Duodenal mucosa (tissue), 2 donors: ENCODE results near the gene FGFR3.
"Not testable (repeated sequence)": the region's sequence is repeated elsewhere in the genome, so short reads cannot be mapped to it uniquely, and the experiment has no call there.

Experiments
- H3K27ac ChIP-seq: one replicate; pipeline ENCODE4 v1.7.0; 2013; ENCODE audit warnings: low read depth, low read length
- H3K27me3 ChIP-seq, 2 donors: one replicate each; pipeline ENCODE4 v1.7.0; 2013; ENCODE audit warnings: low read length in 2 of 2, control low read depth in 1 of 2; ENCODE audit not compliant: insufficient read depth in 2 of 2, control insufficient read depth in 1 of 2
- H3K36me3 ChIP-seq, 2 donors: one replicate each; pipeline ENCODE4 v1.7.0; 2013; ENCODE audit warnings: low read length in 2 of 2, control low read depth in 1 of 2; ENCODE audit not compliant: insufficient read depth in 2 of 2, control insufficient read depth in 1 of 2
- H3K4me1 ChIP-seq, 2 donors: one replicate each; pipeline ENCODE4 v1.7.0; 2013; ENCODE audit warnings: low read length in 2 of 2, control low read depth in 1 of 2; ENCODE audit not compliant: insufficient read depth in 2 of 2, control insufficient read depth in 1 of 2
- H3K4me3 ChIP-seq, 2 donors: one replicate each; pipeline ENCODE4 v1.7.0; 2013; ENCODE audit warnings: low read length in 2 of 2, low read depth in 1 of 2
- H3K9ac ChIP-seq, 2 donors: one replicate each; pipeline ENCODE4 v1.7.0; 2013; ENCODE audit warnings: low read length in 2 of 2, low read depth in 1 of 2
- H3K9me3 ChIP-seq, 2 donors: one replicate each; pipeline ENCODE4 v1.7.0; 2013; ENCODE audit warnings: low read length in 2 of 2, control low read depth in 1 of 2; ENCODE audit not compliant: control insufficient read depth in 1 of 2

Gene FGFR3

GRCh38 chr4:1830642-1831228 is 37.6 kb downstream of the FGFR3 start:
- Histone ChIP-seq H3K36me3 (peaks cover 30 to 75% of the 10 kb centered on the region in 2 donors), H3K27ac (no peak overlapping the region), H3K9me3 (no peaks in the 10 kb centered on the region), H3K4me3 (no peak overlapping the region), H3K27me3 (no peaks in the 10 kb centered on the region), H3K4me1 (no peaks in the 10 kb centered on the region), H3K9ac (no peak overlapping the region)

- H3K27me3 ChIP-seq: no peaks in the 10 kb centered on the region
Measured at GRCh38 chr4:1831331-1831730, 38.2 kb downstream of the FGFR3 start.

GRCh38 chr4:1832690-1833089 is 39.6 kb downstream of the FGFR3 start:
- Histone ChIP-seq H3K27ac (no peak overlapping the region), H3K36me3 (peaks cover 26 to 75% of the 10 kb centered on the region in 2 donors), H3K4me3 (no peak overlapping the region), H3K27me3 (no peaks in the 10 kb centered on the region), H3K9ac (no peak overlapping the region), H3K4me1 (no peaks in the 10 kb centered on the region), H3K9me3 (no peaks in the 10 kb centered on the region)

More at GRCh38 chr4:1831331-1831730, 38.2 kb downstream of the FGFR3 start:
- Histone ChIP-seq H3K4me1 (no peaks in the 10 kb centered on the region), H3K9ac (no peak overlapping the region), H3K9me3 (no peaks in the 10 kb centered on the region), H3K27ac (no peak overlapping the region), H3K4me3 (no peak overlapping the region), H3K36me3 (peaks cover 25 to 74% of the 10 kb centered on the region in 2 donors)

GRCh38 chr4:1833307-1834046 is 40.4 kb downstream of the FGFR3 start:
- Histone ChIP-seq H3K36me3 (peaks cover 26 to 77% of the 10 kb centered on the region in 2 donors), H3K9me3 (no peaks in the 10 kb centered on the region), H3K27me3 (no peaks in the 10 kb centered on the region), H3K4me3 (no peak overlapping the region), H3K27ac (no peak overlapping the region), H3K9ac (no peak overlapping the region), H3K4me1 (no peaks in the 10 kb centered on the region)

- Histone ChIP-seq H3K9ac (no peak overlapping the region), H3K27me3 (no peaks in the 10 kb centered on the region), H3K9me3 (no peaks in the 10 kb centered on the region), H3K36me3 (peaks cover 28 to 85% of the 10 kb centered on the region in 2 donors), H3K27ac (no peak overlapping the region), H3K4me3 (no peak overlapping the region), H3K4me1 (no peaks in the 10 kb centered on the region)
Measured at GRCh38 chr4:1834047-1834775, 41.1 kb downstream of the FGFR3 start.

GRCh38 chr4:1835836-1836235 is 42.7 kb downstream of the FGFR3 start:
- H3K27ac ChIP-seq, H3K27me3 ChIP-seq, H3K4me3 ChIP-seq, H3K4me1 ChIP-seq, H3K9me3 ChIP-seq, H3K9ac ChIP-seq: not testable (repeated sequence)
- H3K36me3 ChIP-seq: peaks cover 38 to 82% of the 10 kb centered on the region in 2 donors

- peaks cover 39 to 82% of the 10 kb centered on the region in 2 donors for H3K36me3 ChIP-seq
- H3K4me3 ChIP-seq: no peak overlapping the region
- no peak overlapping the region for H3K9ac ChIP-seq
- H3K4me1 ChIP-seq: no peaks in the 10 kb centered on the region
- no peaks in the 10 kb centered on the region for H3K9me3 ChIP-seq
- no peak overlapping the region for H3K27ac ChIP-seq
- no peaks in the 10 kb centered on the region for H3K27me3 ChIP-seq
Measured at GRCh38 chr4:1836650-1837049, 43.6 kb downstream of the FGFR3 start.

- H3K27ac ChIP-seq: no peak overlapping the region
- H3K4me1 ChIP-seq: no peaks in the 10 kb centered on the region
- peaks cover 37 to 83% of the 10 kb centered on the region in 2 donors for H3K36me3 ChIP-seq
- H3K4me3 ChIP-seq: no peak overlapping the region
- no peak overlapping the region for H3K9ac ChIP-seq
- H3K9me3 ChIP-seq: no peaks in the 10 kb centered on the region
- no peaks in the 10 kb centered on the region for H3K27me3 ChIP-seq
Measured at GRCh38 chr4:1837069-1837468, 44.0 kb downstream of the FGFR3 start.

GRCh38 chr4:1839282-1839681 is 46.2 kb downstream of the FGFR3 start:
- no peak overlapping the region for H3K4me3 ChIP-seq
- H3K4me1 ChIP-seq: no peaks in the 10 kb centered on the region
- H3K27ac ChIP-seq: no peak overlapping the region
- peaks cover 43 to 81% of the 10 kb centered on the region in 2 donors for H3K36me3 ChIP-seq
- H3K27me3 ChIP-seq: no peaks in the 10 kb centered on the region
- no peak overlapping the region for H3K9ac ChIP-seq
- H3K9me3 ChIP-seq: no peaks in the 10 kb centered on the region

GRCh38 chr4:1841201-1841886 is 48.3 kb downstream of the FGFR3 start:
- H3K27me3 ChIP-seq: no peaks in the 10 kb centered on the region
- no peaks in the 10 kb centered on the region for H3K9me3 ChIP-seq
- no peak overlapping the region for H3K27ac ChIP-seq
- H3K9ac ChIP-seq: no peak overlapping the region
- H3K4me1 ChIP-seq: no peaks in the 10 kb centered on the region
- no peak overlapping the region for H3K4me3 ChIP-seq
- H3K36me3 ChIP-seq: peaks cover 43 to 75% of the 10 kb centered on the region in 2 donors
